Stimulated activated CD4-positive, alpha-beta T cell treated with anti-CD3 and anti-CD28 coated beads, TNF-alpha, amount 100 ng/mL, for 1 hour (primary cell): ENCODE results near the gene MRPS26.
"Not testable (repeated sequence)": the region's sequence is repeated elsewhere in the genome, so short reads cannot be mapped to it uniquely, and the experiment has no call there.

Source experiments
- DNase-seq, 3 donors: peaks; one replicate each; pipeline ENCODE4 v3.0.0-alpha.2; 2020; ENCODE audit warnings: low read depth in 3 of 3, low spot score in 1 of 3

MRPS26 gene

GRCh38 chr20:3072530-3073250 is 26.8 kb downstream of the MRPS26 start:
- no peak for DNase-seq

DNA sequence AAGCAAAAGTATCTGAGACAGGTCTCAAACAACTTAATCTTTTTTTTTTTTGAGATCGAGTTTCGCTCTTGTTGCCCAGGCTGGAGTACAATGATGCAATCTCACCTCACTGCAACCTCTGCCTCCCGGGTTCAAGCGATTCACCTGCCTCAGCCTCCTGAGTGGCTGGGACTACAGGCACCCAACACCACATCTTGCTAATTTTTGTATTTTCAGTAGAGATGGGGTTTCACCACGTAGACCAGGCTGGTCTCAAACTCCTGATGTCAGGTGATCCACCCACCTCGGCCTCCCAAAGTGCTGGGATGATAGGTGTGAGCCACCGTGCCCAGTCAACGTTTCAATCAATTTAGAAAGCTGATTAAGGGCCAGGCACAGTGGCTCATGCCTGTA is 27.4 kb downstream of the MRPS26 start:
- DNase-seq: not testable (repeated sequence)

- no peak for DNase-seq
Observed at GRCh38 chr20:3074812-3075211, 29.0 kb downstream of the MRPS26 start.

GRCh38 chr20:3075315-3075714 is 29.5 kb downstream of the MRPS26 start:
- not testable (repeated sequence) for DNase-seq

- DNase-seq: no peak
Observed at GRCh38 chr20:3077618-3078134, 31.8 kb downstream of the MRPS26 start.

DNA sequence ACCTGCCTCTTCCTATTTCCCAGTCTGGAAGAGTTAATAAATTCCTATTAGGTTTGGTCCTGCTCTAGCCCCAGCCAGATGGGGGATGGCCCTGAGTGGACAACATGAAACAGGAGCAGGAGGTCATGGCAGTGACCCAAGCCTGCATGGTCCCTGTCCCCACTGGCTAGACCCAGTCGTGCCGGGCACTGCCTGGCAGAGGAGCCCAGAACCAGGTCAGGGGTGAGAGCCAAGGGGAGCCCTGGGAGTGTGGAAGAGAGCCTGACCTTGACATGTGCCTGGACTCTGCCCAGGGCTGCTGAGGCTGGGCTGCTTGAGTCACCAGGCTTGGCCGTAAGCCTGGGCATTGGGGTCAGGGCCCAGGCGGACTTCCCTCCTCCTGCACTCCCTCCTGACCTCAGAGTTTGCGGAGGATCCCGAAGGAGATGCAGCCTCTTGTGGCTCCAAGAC is 35.1 kb downstream of the MRPS26 start:
- DNase-seq: no peak

DNA sequence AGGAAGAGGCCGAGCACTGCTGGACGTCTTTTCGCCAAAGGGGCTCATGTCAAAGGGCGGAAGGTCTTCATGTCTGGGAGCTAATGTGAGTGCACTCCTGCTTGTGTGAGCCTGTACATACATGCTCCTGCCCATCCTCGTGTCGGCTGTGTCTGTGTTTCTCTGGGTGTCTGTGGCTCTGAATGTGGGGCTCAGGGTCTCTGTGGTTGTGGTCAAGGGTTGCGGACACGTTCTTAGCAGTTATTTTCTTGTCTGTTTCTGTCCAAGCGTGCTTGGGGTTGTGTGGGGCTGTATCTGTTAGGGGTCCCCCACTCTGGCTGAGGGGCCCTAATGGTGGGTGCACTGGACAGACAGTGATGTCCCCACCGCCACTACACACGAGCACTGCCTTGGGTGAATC is 35.8 kb downstream of the MRPS26 start:
- no peak for DNase-seq

DNA sequence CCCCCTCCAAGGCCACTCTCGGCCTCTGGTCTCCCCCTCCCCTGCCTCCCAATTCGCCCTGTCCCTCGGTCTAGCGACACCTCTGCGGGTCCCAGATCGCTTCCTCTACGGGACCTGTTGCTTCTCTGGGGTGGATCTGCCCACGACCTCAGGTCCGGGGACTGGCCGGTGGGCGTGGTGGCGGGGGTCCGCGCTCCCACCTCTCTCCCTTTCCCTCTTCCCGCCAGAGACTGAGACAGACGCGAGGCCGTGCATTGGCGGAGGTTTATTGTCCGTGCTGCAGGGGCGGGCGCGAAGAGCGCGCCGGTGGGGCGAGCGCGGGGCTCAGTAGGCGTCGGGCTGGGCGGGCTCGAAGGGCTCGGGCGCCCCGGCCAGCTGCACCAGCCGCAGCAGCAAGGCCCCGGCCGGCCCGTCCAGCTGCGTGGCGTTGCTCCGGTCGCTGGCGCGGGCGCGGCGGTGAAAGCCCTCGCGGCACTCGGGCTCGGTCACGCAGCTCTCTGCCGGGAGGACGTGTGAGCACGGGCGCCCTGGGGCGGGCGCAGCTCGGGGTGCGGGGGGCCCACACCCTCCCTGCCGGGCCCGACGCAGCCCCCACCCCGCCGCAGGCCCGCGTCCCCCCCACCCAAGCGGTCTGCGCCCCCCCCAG is 36.6 kb downstream of the MRPS26 start:
- DNase-seq: no peak

GRCh38 chr20:3082955-3083952 is 37.4 kb downstream of the MRPS26 start:
- no peak for DNase-seq

- no peak for DNase-seq
Observed at GRCh38 chr20:3084283-3084985, 38.6 kb downstream of the MRPS26 start, which contains the start of gene AVP. Gene AVP (minus strand): TSS chr20:3084724. CDS start chr20:3084674, 50 bp downstream.

DNA sequence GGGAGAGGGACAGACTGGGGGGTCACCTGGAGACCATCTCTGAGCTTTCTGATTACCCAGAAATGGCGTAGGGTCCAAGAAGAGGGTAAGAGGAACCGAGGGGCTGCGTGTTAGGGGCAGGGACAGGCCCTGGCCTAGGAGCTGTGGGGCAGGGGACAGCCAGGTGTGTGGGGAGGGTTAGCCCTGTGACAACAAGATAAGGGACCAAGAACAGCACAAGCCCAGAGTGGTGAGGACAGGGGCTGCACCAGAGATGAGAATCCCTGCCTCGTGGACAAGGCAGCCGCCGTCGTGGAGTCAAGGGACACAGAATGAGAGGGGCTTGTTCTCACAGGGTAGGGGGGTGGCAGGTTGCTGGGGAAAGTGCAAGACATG is 39.1 kb downstream of the MRPS26 start:
- DNase-seq: no peak

DNA sequence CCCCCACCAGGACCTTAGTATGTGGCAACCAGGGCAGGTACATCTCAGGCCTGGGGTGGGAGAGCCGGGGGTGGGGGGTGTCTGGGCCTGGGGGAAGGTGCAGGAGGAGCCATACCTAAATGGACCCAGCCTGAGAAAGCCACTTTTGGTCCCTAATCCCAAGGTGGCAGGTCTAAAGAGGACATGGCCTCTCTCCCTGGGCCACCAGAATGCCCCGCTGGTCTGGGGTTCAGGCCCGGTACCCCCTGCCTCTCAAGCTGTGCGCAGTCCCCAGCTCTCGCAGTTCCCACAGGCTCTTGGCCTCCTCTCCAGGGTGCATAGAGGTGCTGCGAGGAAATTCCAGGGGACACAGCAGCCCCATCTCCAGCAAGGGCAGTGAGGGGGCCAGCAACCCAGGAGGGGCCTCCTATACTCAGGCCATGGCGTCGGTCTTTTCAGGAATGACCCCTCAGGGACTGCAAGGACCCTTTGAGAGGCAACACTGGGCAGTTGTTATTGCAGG is 39.8 kb downstream of the MRPS26 start:
- DNase-seq: no peak

- DNase-seq: no peak
Observed at GRCh38 chr20:3088031-3088430, 42.2 kb downstream of the MRPS26 start.

GRCh38 chr20:3090565-3090964 is 44.7 kb downstream of the MRPS26 start:
- DNase-seq: no peak

DNA sequence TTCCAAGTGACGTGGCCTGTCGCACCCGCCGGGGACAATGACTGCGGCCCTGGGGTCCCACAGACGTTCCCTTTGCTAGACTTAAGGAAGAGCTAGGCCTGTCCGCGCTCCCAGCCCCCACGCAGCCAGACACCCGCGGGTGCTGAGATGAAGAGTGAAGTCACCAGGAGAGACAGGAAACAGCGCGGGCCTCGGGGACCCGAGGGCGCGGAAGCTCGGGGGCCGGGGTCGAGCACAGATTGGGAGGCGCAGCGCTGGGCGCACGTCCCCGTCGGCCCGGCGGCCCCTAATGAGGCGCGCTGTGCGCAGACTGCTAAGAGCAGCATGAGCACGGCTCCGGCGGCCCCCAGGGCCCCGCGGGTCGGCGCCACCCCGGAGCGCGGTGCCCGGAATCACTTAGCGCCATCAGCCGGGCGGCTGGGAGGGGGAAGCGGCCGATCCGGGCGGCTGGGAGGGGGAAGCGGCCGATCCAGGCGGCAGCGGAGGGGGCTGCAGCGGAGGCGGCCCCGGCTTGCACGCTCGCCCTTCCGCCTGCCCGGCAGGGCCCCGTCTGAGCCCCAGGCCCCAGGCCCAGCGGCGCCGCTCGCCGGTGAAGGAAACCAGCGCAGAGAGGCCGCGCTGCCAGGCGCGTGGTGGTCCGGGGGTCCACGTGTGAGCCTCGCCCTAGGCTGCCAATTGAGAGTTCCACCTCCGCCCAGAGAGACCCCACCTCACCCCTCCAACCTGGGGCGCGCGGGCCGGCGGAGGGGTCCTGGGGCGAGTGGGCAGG is 46.9 kb downstream of the MRPS26 start:
- peak in 1 of 3 donors; percentile 37 for DNase-seq

GRCh38 chr20:3093861-3094361 is 48.1 kb downstream of the MRPS26 start:
- no peak for DNase-seq

DNA sequence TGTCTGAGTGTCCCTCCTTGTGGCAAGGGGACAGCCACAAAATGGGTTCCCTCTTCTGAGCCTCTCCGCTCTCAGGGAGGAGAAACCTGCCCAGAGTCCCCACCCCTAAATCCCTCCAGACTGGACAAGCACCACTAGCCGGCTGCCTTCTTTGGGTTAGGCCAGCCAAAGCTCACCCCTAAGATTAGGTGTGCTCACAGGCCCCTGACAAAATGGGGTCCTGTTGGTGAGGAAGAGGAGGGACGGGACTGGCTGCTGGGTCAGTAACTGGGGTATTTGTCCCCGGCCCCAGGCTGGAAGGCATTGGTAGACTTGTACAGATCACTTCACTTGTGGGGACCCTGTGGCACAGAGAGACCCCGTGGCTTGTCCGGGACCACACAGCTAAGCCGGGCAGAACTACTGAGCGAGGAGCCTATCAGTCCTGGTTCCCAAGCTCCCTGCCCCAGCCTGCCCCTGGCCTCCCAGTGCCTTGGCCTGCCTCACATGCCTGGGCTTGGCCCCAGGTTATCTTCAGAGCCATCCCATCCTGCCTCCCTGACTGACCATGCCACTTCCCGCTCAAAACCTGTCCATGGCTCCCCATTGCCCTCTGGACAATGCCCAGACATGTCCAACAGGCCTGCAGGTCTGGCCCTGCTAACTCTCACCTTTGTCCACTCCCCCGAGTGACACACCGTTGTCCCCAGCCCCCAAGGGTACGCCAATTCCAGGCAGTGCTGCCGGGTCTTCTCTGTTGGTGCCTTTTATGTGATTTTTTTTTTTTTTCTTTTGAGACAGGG is 49.2 kb downstream of the MRPS26 start:
- DNase-seq: no peak
